NCI-H1930 (cell line): ENCODE results near the gene PIEZO1.
"Not testable (repeated sequence)": the region's sequence is repeated elsewhere in the genome, so short reads cannot be mapped to it uniquely, and the experiment has no call there.

Experiments used
- DNase-seq, 2 experiments: peaks; one replicate each; lab custom pipeline; 2025; lab: John Stamatoyannopoulos, UW

Gene PIEZO1

DNA sequence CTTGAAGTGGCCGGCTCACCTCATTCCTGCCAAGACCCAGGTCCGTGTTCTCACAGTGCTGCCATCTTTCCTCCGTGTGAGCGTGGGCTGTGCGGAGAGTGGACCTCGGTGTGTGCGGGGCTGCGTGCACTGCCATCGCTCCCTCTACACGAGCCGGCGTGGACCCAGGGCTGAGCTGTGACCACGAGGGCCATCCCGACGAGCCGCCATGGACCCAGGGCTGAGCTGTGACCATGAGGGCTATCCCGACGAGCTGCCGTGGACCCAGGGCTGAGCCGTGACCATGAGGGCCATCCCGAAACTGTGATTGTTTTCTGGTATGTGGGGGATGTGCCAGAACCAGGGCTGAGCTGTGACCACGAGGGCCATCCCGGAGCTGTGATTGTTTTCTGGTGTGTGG, 113.2 kb downstream of the PIEZO1 start:
- no peak for DNase-seq

DNA sequence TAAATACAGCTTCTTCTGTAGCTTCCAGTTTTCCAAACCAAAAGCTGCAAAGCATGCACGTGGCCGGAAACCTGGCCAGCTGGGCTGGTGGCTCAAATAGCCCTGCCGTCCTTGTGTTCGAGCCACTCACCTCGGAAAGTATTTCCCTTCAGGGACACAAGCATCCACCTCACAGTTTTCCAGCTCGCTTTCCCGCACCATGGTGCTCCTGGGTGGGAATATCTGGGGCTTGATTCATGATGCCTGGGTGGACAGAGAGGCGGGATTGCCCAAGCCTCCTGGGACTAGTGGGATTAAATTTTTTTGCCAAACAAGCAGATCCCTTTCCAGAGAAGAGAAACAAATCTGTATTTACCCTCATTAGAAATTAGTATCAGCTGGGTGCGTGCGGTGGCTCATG, 115.0 kb downstream of the PIEZO1 start:
- DNase-seq, result no peak

DNA sequence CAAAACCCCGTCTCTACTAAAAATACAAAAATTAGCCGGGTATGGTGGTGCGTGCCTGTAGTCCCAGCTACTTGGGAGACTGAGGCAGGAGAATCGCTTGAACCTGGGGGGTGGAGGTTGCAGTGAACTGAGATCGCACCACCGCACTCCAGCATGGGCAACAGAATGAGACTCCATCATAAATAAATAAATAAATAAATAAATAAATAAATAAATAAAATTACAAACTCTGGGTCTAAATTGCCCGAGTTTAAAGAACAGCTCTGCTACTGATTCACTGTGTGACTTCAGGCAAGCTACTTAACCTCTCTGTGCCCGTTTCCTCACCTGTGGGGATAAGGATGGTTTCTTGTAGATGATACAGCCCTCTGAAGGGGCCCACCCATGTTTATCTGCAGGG, 115.5 kb downstream of the PIEZO1 start:
- DNase-seq, result not testable (repeated sequence)

DNA sequence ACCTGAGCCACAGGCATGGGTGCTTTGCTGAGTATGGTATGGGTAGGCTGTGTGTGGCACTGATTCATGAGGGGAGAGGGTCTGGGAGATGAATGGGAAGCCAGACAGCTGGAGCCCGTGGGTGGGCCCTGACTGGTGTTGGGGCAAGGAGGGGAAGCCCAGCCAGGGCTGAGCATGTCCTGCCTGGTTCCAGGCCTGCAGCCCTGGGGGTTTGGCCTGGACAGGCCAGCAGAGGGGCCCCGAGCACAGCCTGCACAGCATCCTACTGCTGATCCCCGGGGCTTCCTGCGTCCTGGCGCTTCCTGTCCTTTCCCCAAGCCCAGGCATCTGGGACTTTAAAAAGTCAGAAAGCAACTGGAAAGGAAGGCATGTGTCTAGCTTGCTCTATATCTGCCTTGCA, 117.6 kb downstream of the PIEZO1 start:
- DNase-seq, result no peak

DNA sequence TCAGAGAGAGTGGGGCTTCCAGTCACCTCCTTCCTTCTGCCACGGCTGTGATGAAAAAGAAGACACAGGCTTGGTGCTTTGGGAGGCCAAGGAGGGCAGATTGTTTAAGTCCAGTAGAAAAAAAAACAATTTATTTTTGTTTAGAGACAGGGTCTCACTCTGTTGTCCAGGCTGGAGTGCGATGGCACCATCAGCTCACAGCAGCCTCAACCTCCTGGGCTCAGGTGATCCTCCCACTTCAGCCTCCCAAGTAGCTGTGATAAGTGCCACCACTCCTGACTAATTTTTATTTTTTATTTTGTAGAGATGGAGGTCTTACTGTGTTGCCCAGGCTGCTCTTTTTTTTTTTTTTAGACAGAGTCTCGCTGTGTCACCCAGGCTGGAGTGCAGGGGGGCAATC, 119.5 kb downstream of the PIEZO1 start:
- no peak for DNase-seq
